Measurements from ENCODE around the gene RNF175. TPM values are rescaled to one million over a fixed set of nuclear protein-coding genes. Genes with fewer than 3 reads are reported as not detected.

Gene RNF175
- total RNA-seq, 4 donors from 2014 or later: 0.10 to 1.9 (median 0.47) TPM; not detected in 1

DNA sequence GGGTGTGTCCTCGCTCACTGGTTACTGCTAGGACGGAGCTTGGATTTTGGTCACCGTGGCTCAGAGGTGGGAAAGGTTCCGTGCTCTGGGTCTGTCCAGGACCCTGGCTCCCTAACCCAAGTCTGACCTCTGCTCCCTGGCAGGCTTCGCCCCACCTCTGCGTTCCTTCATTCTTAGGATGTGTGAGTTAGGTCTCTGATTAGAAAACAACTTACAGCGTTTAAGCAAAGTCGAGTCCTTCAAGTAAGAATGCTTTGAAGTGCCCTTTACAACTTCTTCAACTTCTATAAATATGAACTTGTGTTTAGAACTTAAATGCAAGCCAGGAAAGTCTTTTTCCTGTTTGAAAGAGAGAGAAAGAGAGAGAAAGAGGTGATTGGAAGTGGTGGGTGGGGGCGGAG, 74.9 kb downstream of the RNF175 start:
- H3K4me3 ChIP-seq (ENCODE audit: low read depth, poor library complexity, severe bottlenecking): peak overlapping the region; percentile 39
- intact Hi-C loops (cut with DNase I; ENCODE audit: low total_unique reads): no loop called here
- peak in 1 of 2 donors; percentile 87 for DNase-seq (ENCODE audit: low spot score in 2 of 2)
- WGBS, 2 donors: 13 to 24% methylated on average over 9 of the region's 9 CpGs
- TF ChIP-seq POLR2A (IDR thresholded peaks at IDR 0.05) (no peak), CTCF (IDR thresholded peaks at IDR 0.05) (no peak)

DNA sequence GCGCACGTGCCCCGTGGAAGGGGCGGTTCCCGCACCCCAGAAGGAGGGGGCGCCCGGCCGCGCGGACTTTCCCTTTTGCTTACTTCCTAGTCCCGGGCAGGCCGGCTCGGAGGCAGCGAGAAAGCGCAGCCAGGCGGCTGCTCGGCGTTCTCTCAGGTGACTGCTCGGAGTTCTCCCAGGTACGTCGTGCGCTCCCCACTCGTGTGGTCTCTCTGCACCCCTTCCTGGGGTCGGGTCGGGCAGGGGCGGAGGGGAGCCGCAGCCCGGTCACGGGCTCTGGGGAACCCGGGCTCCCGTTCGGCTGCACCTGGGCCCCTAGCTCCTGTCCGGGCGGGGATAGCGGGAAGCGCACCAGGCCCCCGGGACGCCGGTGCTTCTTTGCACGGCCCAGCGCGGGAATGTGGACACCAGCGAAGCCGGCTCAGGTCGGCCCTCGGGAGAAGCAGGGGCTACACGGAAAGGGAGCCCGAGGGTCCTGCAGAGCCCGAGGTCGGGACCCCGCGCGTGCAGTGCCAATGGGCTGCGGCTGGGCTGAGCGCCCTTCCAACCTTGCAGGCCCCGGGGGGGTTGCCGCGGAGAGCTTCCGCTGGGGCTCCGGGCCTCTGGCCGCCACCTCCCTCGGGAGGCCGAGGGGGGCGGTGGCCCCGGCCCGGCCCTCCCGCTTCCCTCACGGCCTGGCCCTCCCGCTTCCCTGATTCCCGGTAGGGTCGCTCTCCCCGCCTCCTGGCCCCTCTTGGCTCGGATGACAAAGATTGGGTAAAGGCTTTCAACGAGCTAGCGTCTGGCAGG, 75.4 kb downstream of the RNF175 start, which contains the start of gene TLR2:
TSS of gene TLR2 (plus strand) at position 99 of the 789 bp plus-strand sequence. CDS start 18,628 bp downstream, outside the sequence.
- TF ChIP-seq CTCF (IDR thresholded peaks at IDR 0.05): no peak
- WGBS, 2 donors: 0 to 2% methylated on average over 25 to 64 of the region's 75 CpGs
- H3K4me3 ChIP-seq (ENCODE audit: low read depth, poor library complexity, severe bottlenecking): peak within 1 kb of the TSS; percentile 39
- peak; percentile 59 to 92 for DNase-seq (ENCODE audit: low spot score in 2 of 2)
- intact Hi-C loops (cut with DNase I; ENCODE audit: low total_unique reads): no loop called here

- H3K4me3 ChIP-seq (ENCODE audit: low read depth, poor library complexity, severe bottlenecking): peak overlapping the region; percentile 39
- TF ChIP-seq POLR2A (IDR thresholded peaks at IDR 0.05): no peak
- TF ChIP-seq CTCF (IDR thresholded peaks at IDR 0.05): no peak
- DNase-seq (ENCODE audit: low spot score in 2 of 2): no peak
- WGBS, 2 donors: 10 to 20% methylated on average over 13 to 27 of the region's 27 CpGs
- intact Hi-C loops (cut with DNase I; ENCODE audit: low total_unique reads): no loop called here
Observed at GRCh38 chr4:153683763-153684181, 76.1 kb downstream of the RNF175 start.

DNA sequence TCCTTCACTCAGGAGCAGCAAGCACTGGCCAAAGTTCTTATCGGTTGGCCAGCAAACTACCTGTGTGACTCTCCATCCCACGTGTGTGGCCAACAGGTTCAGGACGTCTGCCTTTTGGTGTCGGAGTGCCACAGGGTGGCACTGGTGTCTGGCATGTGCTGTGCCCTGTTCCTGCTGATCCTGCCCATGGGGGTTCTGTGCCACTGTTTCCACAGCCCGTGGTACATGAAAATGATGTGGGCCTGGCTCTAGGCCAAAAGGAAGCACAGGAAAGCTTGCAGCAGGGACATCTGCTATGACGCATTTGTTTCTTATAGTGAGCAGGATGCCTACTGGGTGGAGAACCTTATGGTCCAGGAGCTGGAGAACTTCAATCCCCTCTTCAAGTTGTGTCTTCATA, 80.3 kb downstream of the RNF175 start:
- WGBS, 2 donors: 75 to 83% methylated on average over 5 to 6 of the region's 6 CpGs
- H3K4me3 ChIP-seq (ENCODE audit: low read depth, poor library complexity, severe bottlenecking): no peak overlapping the region
- intact Hi-C loops (cut with DNase I; ENCODE audit: low total_unique reads): no loop called here
- DNase-seq (ENCODE audit: low spot score in 2 of 2): no peak
- TF ChIP-seq POLR2A (IDR thresholded peaks at IDR 0.05) (no peak), CTCF (IDR thresholded peaks at IDR 0.05) (no peak)

GRCh38 chr4:153676984-153677383, 82.8 kb downstream of the RNF175 start:
- TF ChIP-seq POLR2A (IDR thresholded peaks at IDR 0.05) (no peak), CTCF (IDR thresholded peaks at IDR 0.05) (no peak)
- WGBS, 2 donors: 3 to 17% methylated on average over 1 of the region's 1 CpG
- intact Hi-C loops (cut with DNase I; ENCODE audit: low total_unique reads): no loop called here
- DNase-seq (ENCODE audit: low spot score in 2 of 2): no peak
- no peak overlapping the region for H3K4me3 ChIP-seq (ENCODE audit: low read depth, poor library complexity, severe bottlenecking)

Data from lower leg skin (tissue), 4 donors.